Common myeloid progenitor, CD34-positive (primary cell): Measurements from ENCODE around the gene WDR91.

Source experiments
- CTCF ChIA-PET: fragments of 350-600 bp; sonication (Branson Sonifier 250); formaldehyde crosslinking; loops from one replicate; lab custom pipeline; 2021; ENCODE audit warnings: antibody characterized with exemption; lab: Charles Lee
- POLR2A ChIA-PET: fragments of 350-600 bp; sonication (Branson Sonifier 250); formaldehyde crosslinking; loops from one replicate; lab custom pipeline; 2021; ENCODE audit warnings: antibody characterized with exemption; lab: Charles Lee
- DNase-seq, 3 donors: peaks; one replicate each; pipeline versions ENCODE4 v3.0.0 to v3.0.0-alpha.2; 2013
- H3K27ac ChIP-seq, 2 experiments: 1 replicate in 1 of 2; 2 replicates in 1 of 2; pipeline ENCODE4 v1.7.0; 2013; ENCODE audit warnings: inconsistent platforms in 2 of 2, low read length in 2 of 2, mild to moderate bottlenecking in 2 of 2, low read depth in 1 of 2, moderate library complexity in 1 of 2; ENCODE audit not compliant: severe bottlenecking in 2 of 2, insufficient read depth in 1 of 2, poor library complexity in 1 of 2
- H3K27me3 ChIP-seq, 5 experiments: replicated peaks in 2 of 5; 1 replicate in 3 of 5; 2 replicates in 2 of 5; pipeline versions ENCODE4 v1.6.1 to v1.7.0; 2013; ENCODE audit warnings: low read length in 4 of 5, mild to moderate bottlenecking in 2 of 5, moderate library complexity in 2 of 5, inconsistent platforms in 1 of 5; ENCODE audit not compliant: insufficient read depth in 5 of 5, control insufficient read depth in 4 of 5
- H3K36me3 ChIP-seq, 4 experiments: 1 replicate in 2 of 4; 2 replicates in 2 of 4; pipeline versions ENCODE4 v1.6.1 to v1.7.0; 2013; ENCODE audit warnings: low read length in 3 of 4, control low read depth in 1 of 4, mild to moderate bottlenecking in 1 of 4; ENCODE audit not compliant: control insufficient read depth in 4 of 4, insufficient read depth in 4 of 4
- H3K4me1 ChIP-seq, 4 experiments: 1 replicate in 3 of 4; 2 replicates in 1 of 4; pipeline versions ENCODE4 v1.6.1 to v1.7.1; 2013; ENCODE audit warnings: low read length in 3 of 4, mild to moderate bottlenecking in 3 of 4, control low read depth in 1 of 4, inconsistent platforms in 1 of 4, moderate library complexity in 1 of 4; ENCODE audit not compliant: control insufficient read depth in 4 of 4, insufficient read depth in 4 of 4; ENCODE audit errors: control extremely low read depth in 1 of 4
- H3K4me3 ChIP-seq, 7 experiments: 1 replicate in 4 of 7; 2 replicates in 3 of 7; pipeline versions ENCODE4 v1.5.1 to v1.7.0; 2013; ENCODE audit warnings: mild to moderate bottlenecking in 7 of 7, low read length in 6 of 7, moderate library complexity in 6 of 7, inconsistent platforms in 2 of 7, low read depth in 2 of 7, control low read depth in 1 of 7; ENCODE audit not compliant: insufficient read depth in 4 of 7, control insufficient read depth in 1 of 7; ENCODE audit errors: extremely low read depth in 1 of 7
- H3K9me3 ChIP-seq, 5 experiments: 1 replicate in 4 of 5; 2 replicates in 1 of 5; pipeline versions ENCODE4 v1.6.1 to v1.7.1; 2013; ENCODE audit warnings: low read length in 4 of 5, mild to moderate bottlenecking in 2 of 5, inconsistent platforms in 1 of 5, low read depth in 1 of 5, moderate library complexity in 1 of 5; ENCODE audit not compliant: control insufficient read depth in 4 of 5, insufficient read depth in 2 of 5; ENCODE audit errors: control extremely low read depth in 1 of 5
- WGBS: methylation state at CpG from one replicate; pipeline ENCODE4 v1.1.5; 2013; ENCODE audit not compliant: insufficient coverage; 5-methylcytosine and 5-hydroxymethylcytosine counted together

The WDR91 gene

GRCh38 chr7:135156290-135156689, 55.0 kb downstream of the WDR91 start:
- CTCF ChIA-PET: interaction anchor here (0.8 to 8.7 kb wide), 2 partner anchors 12 to 47 kb away, joined by 4 to 67 read pairs; partner anchors contain the start of gene CYREN
- peaks cover 24 to 51% (median 40%) of the 10 kb centered on the region in 4 experiments for H3K4me1 ChIP-seq
- peaks cover 3 to 32% (median 11%) of the 10 kb centered on the region in 5 experiments for H3K9me3 ChIP-seq
- no peak overlapping the region for H3K27ac ChIP-seq
- peaks cover 0 to 31% (median 12%) of the 10 kb centered on the region in 4 experiments for H3K36me3 ChIP-seq
- peak in 1 of 3 donors; percentile 45 for DNase-seq
- H3K4me3 ChIP-seq: no peak overlapping the region
- no CpG with 5 or more reads among the region's 1 CpG for WGBS
- H3K27me3 ChIP-seq: no peaks in the 10 kb centered on the region
- POLR2A ChIA-PET: no interaction called here

- H3K4me3 ChIP-seq: no peak overlapping the region
- H3K27me3 ChIP-seq: no peaks in the 10 kb centered on the region
- H3K9me3 ChIP-seq: peaks cover 3 to 32% (median 11%) of the 10 kb centered on the region in 5 experiments
- ChIA-PET CTCF (interaction anchor here (8.7 kb wide), 1 partner anchor 13 kb away, joined by 67 read pairs; the partner anchor contains the start of gene CYREN), POLR2A (no interaction called here)
- H3K36me3 ChIP-seq: peaks cover 0 to 31% (median 12%) of the 10 kb centered on the region in 4 experiments
- H3K27ac ChIP-seq: no peak overlapping the region
- WGBS: no CpG with 5 or more reads among the region's 1 CpG
- H3K4me1 ChIP-seq: peaks cover 19 to 50% (median 40%) of the 10 kb centered on the region in 4 experiments
- DNase-seq: no peak
These were observed 56.6 kb downstream of the WDR91 start for GRCh38 chr7:135154734-135155133.

DNA sequence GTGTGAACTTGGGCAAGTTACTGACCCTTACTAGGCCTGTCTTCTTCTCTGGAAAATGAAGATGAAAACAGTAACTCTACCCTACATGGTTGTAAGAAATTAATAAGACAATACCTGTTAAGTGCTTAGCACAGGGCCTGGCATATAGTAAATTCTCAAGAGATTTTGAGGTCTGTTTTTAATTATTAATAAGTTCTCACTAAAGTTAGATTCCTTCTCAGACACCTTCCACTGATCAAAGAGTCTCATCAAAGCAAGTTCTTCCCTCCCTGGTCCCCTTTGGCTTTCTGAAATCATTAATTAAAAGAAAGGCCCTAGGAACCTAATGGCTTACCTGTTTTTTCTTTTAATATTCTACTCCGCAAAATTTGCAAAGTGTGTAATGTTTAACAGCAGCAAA, 58.9 kb downstream of the WDR91 start:
- Histone ChIP-seq H3K27me3 (no peaks in the 10 kb centered on the region), H3K4me3 (no peak overlapping the region), H3K9me3 (peaks cover 3 to 32% (median 11%) of the 10 kb centered on the region in 5 experiments), H3K4me1 (peaks cover 31 to 49% (median 40%) of the 10 kb centered on the region in 4 experiments), H3K27ac (no peak overlapping the region), H3K36me3 (peaks cover 0 to 27% (median 7%) of the 10 kb centered on the region in 4 experiments)
- POLR2A ChIA-PET: no interaction called here
- no CpG with 5 or more reads among the region's 1 CpG for WGBS
- DNase-seq: no peak
- CTCF ChIA-PET: interaction anchor here (7.5 kb wide), 1 partner anchor 12 kb away, joined by 182 read pairs; the partner anchor contains the start of gene CYREN

- H3K36me3 ChIP-seq: peaks cover 0 to 19% (median 4%) of the 10 kb centered on the region in 4 experiments
- CTCF ChIA-PET: interaction anchor here (1.0 to 7.5 kb wide), 2 partner anchors 13 to 164 kb away, joined by 3 to 182 read pairs; partner anchors contain the start of gene CYREN
These were observed 59.8 kb downstream of the WDR91 start for GRCh38 chr7:135151533-135151932.

GRCh38 chr7:135151132-135151531, 60.2 kb downstream of the WDR91 start:
- peaks cover under 1 to 24% (median 6%) of the 10 kb centered on the region in 5 experiments for H3K9me3 ChIP-seq
- H3K4me3 ChIP-seq: peak overlapping the region in 3 of 7 experiments; percentile 19 to 92 (median 85)
- CTCF ChIA-PET: interaction anchor here (0.7 to 7.5 kb wide), 3 partner anchors 14 to 200 kb away, joined by 3 to 182 read pairs (median 3); partner anchors contain the start of gene CYREN
- 38% methylated on average over 2 of the region's 2 CpGs for WGBS
- POLR2A ChIA-PET: interaction anchor here (0.8 to 2.3 kb wide), 2 partner anchors 10 to 18 kb away, joined by 4 to 10 read pairs; no protein-coding TSS in a partner anchor
- DNase-seq: peak; percentile 42 to 87 (median 75)
- no peaks in the 10 kb centered on the region for H3K27me3 ChIP-seq
- H3K27ac ChIP-seq: peak overlapping the region; percentile 67 to 92
- H3K4me1 ChIP-seq: peaks cover 41 to 59% (median 50%) of the 10 kb centered on the region in 4 experiments
- H3K36me3 ChIP-seq: peaks cover 0 to 18% (median 4%) of the 10 kb centered on the region in 4 experiments

More at GRCh38 chr7:135151533-135151932, 59.8 kb downstream of the WDR91 start:
- H3K27me3 ChIP-seq: no peaks in the 10 kb centered on the region
- peaks cover 3 to 28% (median 6%) of the 10 kb centered on the region in 5 experiments for H3K9me3 ChIP-seq
- peak overlapping the region; percentile 67 to 92 for H3K27ac ChIP-seq
- DNase-seq: peak in 2 of 3 donors; percentile 53 to 73
- H3K4me3 ChIP-seq: peak overlapping the region in 1 of 7 experiments; percentile 19
- POLR2A ChIA-PET: interaction anchor here (0.8 to 2.3 kb wide), 2 partner anchors 9 to 17 kb away, joined by 4 to 10 read pairs; no protein-coding TSS in a partner anchor
- 41% methylated on average over 6 of the region's 6 CpGs for WGBS
- peaks cover 37 to 55% (median 46%) of the 10 kb centered on the region in 4 experiments for H3K4me1 ChIP-seq

DNA sequence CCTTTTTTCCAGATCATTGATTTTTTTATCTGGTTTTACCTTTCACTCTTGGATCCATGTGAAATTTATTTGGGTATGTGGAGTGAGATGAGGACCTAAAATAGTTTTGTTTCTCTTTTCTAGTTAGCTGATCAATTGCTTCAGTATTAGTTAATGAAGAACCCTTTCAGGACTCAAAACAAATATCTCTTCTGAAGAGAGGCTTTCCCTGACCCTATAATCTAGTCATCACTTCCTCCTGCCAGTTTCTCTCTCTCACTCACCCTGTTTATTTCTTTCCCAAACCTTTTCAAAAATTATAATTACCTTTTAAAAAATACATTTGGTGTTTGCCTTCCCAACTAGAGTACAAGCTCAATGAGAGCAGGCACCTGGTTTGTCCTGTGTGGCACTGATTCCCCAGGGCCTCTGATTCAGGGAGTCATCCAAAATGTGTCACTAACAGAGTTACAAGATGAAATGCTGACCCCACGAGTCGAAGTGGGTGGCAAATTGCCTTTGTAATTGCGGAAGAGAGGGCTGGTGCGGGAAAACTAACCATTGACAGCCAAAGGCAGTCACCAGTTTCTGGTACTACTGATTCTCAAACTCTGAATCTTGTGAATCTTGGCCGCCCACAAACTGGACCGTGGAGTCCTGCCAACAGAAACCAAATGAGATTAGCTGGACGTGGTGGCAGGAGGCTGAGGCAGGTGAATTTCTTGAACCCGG, 61.1 kb downstream of the WDR91 start:
- CTCF ChIA-PET: interaction anchor here (0.7 to 7.5 kb wide), 3 partner anchors 14 to 199 kb away, joined by 3 to 182 read pairs (median 3); partner anchors contain the start of gene CYREN

More for the DNA sequence above, 61.1 kb downstream of the WDR91 start:
- Histone ChIP-seq H3K27ac (peak overlapping the region; percentile 67 to 92), H3K4me1 (peaks cover 47 to 68% (median 55%) of the 10 kb centered on the region in 4 experiments), H3K27me3 (no peaks in the 10 kb centered on the region), H3K36me3 (peaks cover 0 to 17% (median 4%) of the 10 kb centered on the region in 4 experiments), H3K4me3 (peak overlapping the region in 5 of 7 experiments; percentile 33 to 92 (median 44)), H3K9me3 (peaks cover 0 to 15% (median 1%) of the 10 kb centered on the region in 5 experiments)
- POLR2A ChIA-PET: interaction anchor here (1.2 to 2.3 kb wide), 2 partner anchors 11 to 17 kb away, joined by 5 to 10 read pairs; no protein-coding TSS in a partner anchor
- WGBS: 67% methylated on average over 8 of the region's 8 CpGs
- peak in 1 of 3 donors; percentile 33 for DNase-seq
